HG03135 (cell line): ENCODE measurements around the gene SDHAF2.
"Not testable (repeated sequence)": the region's sequence is repeated elsewhere in the genome, so short reads cannot be mapped to it uniquely, and the experiment has no call there.

ENCODE experiments used
- ATAC-seq: cut with Tn5 transposase; IDR thresholded peaks from one replicate; pipeline ENCODE4 v1.9.1; 2021; ENCODE audit warnings: mild to moderate bottlenecking, moderate library complexity; ENCODE audit not compliant: unreplicated experiment

SDHAF2 gene

GRCh38 chr11:61429691-61430582 is at the start of gene SDHAF2, which contains the start of gene CPSF7:
TSS of gene SDHAF2 (plus strand) at chr11:61430124. CDS start at chr11:61430147, 23 bp downstream.
TSS of gene CPSF7 (minus strand) at chr11:61429975. CDS start at chr11:61429235, 740 bp downstream.
- peak; percentile 91 for ATAC-seq

GRCh38 chr11:61380884-61381283 is 49.0 kb upstream of the SDHAF2 start:
- no peak for ATAC-seq

GRCh38 chr11:61383859-61384258 is 46.1 kb upstream of the SDHAF2 start:
- ATAC-seq: not testable (repeated sequence)

- no peak for ATAC-seq
These were observed 45.4 kb upstream of the SDHAF2 start for GRCh38 chr11:61384271-61385242.

- ATAC-seq: no peak
These were observed 39.8 kb upstream of the SDHAF2 start for GRCh38 chr11:61390161-61390560.

GRCh38 chr11:61392981-61393595 is 36.8 kb upstream of the SDHAF2 start:
- peak; percentile 18 for ATAC-seq

- ATAC-seq: no peak
These were observed 28.8 kb upstream of the SDHAF2 start for GRCh38 chr11:61401173-61401572.

GRCh38 chr11:61401573-61401972 is 28.4 kb upstream of the SDHAF2 start:
- no peak for ATAC-seq

GRCh38 chr11:61403658-61404057 is 26.3 kb upstream of the SDHAF2 start:
- ATAC-seq: no peak

- ATAC-seq: no peak
These were observed 25.8 kb upstream of the SDHAF2 start for GRCh38 chr11:61404103-61404502.

- ATAC-seq: no peak
These were observed 25.3 kb upstream of the SDHAF2 start for GRCh38 chr11:61404641-61405040.

- no peak for ATAC-seq
These were observed 23.9 kb upstream of the SDHAF2 start for GRCh38 chr11:61406067-61406466.

GRCh38 chr11:61406991-61407728 is 22.8 kb upstream of the SDHAF2 start:
- ATAC-seq: no peak

GRCh38 chr11:61411589-61411988 is 18.3 kb upstream of the SDHAF2 start:
- ATAC-seq: no peak

- ATAC-seq: no peak
These were observed 16.4 kb upstream of the SDHAF2 start for GRCh38 chr11:61413496-61413895.

- ATAC-seq: no peak
These were observed 15.4 kb upstream of the SDHAF2 start for GRCh38 chr11:61414547-61414946.

GRCh38 chr11:61415381-61415780 is 14.5 kb upstream of the SDHAF2 start:
- ATAC-seq: no peak

- no peak for ATAC-seq
These were observed 13.0 kb upstream of the SDHAF2 start for GRCh38 chr11:61416941-61417340.

- ATAC-seq: no peak
These were observed 12.3 kb upstream of the SDHAF2 start for GRCh38 chr11:61417670-61418069.

GRCh38 chr11:61418136-61418535 is 11.8 kb upstream of the SDHAF2 start:
- no peak for ATAC-seq
